GM19438 (cell line): Measurements from ENCODE around the gene EXOC4.

ENCODE experiments used
- ATAC-seq: cut with Tn5 transposase; IDR thresholded peaks from one replicate; pipeline ENCODE4 v1.9.1; 2021; ENCODE audit warnings: low read depth; ENCODE audit not compliant: unreplicated experiment

EXOC4 gene

GRCh38 chr7:133688483-133689239 is 435.8 kb downstream of the EXOC4 start:
- no peak for ATAC-seq

DNA sequence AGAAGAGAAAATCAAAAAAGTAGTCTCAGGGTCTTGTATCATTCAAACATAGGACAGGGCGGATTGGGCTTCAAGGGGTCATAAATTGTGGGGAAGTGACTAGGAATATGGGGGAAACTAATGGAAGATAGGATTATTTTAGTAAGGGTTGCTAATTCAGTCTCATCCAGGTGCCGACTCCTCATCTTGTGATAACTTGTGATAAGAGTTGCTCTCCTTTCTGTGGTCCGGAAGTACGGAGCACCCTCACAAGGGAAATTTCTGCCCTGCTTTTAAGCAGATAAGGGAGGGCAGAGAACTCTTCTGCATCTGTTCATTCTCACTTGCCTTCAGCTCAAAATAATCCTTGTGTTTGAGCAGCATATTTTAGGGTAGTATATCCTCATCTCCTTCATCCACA is 437.9 kb downstream of the EXOC4 start:
- no peak for ATAC-seq

DNA sequence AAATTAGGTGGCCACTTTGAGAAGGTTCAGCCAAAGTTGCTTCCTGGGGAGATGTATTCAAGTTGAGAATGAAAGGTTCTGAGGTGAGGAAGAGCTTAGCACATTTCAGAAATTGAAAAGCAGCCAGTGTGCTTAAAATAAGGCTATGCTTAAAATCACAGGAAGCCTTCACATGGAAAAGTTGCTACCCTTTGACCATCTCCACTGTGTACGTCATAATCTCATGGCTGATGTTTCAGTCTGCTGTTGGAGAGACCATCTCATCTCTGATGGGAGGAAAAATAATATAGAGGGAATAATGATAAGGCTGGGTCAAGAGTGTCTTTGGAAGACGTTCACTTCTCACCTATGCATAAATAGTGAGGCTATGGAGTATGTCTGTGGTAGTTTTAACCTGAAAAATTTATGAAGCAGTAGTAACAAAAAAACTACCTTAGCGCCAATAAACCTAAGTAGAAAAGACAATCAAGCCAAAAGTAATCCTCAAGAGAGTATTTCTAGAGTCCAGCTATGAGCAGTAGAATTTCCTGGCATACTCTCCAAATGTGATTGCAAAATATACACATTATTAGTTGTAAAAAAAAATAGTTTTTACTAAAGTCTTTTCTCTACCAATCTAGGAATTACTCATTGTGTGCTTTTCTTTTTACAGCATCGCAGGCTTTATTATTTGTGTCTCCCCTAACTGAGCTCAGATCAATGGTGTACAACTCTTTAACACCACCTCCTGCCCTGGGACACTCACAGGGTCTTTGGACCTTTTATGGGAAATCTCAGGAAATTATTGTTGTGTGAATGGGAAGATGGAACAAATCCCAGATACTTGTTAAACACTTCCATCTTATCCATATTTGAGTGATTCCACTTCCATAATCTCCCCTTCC is 439.1 kb downstream of the EXOC4 start:
- no peak for ATAC-seq

GRCh38 chr7:133693281-133693680 is 440.4 kb downstream of the EXOC4 start:
- ATAC-seq: no peak

DNA sequence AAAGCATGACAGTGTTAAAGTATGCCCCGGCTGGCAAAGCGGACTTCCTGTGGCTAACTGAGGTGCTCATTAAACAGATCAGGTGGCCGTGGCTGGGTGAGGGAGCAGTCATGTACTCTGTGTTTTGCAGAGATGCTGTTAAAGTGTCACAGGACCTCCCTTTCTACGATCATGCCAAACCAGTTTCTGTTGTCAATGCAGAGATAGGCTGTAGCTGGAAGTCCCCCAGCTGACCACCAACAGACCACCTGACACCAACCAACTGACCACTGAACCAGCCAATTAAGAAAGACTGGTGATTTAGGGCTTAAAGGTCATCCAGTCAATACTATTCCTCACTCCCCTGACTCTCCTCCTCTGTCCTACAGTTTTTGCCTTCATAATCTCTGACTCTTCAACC is 443.2 kb downstream of the EXOC4 start:
- ATAC-seq: no peak

GRCh38 chr7:133697585-133697984 is 444.7 kb downstream of the EXOC4 start:
- no peak for ATAC-seq

DNA sequence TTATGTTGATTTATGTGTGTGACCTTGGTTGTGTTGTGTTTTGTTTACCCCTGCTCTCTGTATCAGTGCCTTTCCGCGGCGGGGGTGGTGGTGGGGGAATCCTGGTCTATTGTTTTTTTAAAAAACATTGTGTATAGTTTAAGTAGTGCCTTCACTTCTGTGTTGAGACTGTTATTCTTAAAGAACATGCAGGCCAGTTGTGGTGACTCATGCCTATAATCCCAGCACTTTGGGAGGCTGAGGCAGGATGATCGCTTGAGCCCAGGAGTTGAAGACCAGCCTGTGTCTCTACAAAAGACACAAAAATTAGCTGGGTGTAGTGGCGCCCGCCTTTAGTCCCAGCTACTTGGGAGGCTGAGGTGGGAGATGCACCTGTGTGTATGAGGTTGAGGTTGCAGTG is 445.2 kb downstream of the EXOC4 start:
- no peak for ATAC-seq

GRCh38 chr7:133699386-133699785 is 446.5 kb downstream of the EXOC4 start:
- no peak for ATAC-seq

DNA sequence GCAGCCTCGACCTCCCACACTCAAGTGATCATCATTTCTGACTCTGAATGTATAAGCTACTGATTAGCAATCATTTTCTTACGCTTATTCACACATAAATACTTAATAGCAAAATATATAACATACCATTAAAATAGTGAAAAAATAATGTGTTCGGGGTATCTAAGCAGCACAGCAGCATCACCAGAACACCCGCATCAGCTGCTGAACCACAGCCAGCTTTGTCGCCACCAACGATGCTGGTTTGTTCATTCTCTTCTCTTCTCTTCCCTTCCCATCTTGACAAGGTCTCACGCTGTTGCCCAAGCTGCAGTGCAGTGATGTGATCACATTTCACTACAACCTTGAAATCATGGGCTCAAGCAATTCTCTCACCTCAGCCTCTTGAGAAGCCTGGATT is 449.2 kb downstream of the EXOC4 start:
- no peak for ATAC-seq

DNA sequence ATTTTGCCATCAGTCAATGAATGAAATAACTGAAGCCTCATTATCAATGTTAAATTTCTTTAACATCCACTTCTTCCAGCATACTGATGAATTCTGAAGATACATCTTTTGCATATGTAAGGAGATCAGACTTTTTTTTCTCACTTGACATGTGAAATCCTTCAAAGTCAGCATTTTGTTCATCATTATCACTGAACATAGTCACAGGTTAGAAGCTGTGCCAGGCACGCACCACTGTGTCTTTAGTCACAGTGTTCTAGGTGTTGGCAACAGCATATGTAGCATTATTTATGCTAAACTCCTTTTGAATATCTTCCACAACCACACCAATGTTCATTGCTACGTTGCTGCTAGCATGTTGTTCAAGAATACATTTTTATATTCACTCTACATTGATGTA is 450.1 kb downstream of the EXOC4 start:
- ATAC-seq: no peak

DNA sequence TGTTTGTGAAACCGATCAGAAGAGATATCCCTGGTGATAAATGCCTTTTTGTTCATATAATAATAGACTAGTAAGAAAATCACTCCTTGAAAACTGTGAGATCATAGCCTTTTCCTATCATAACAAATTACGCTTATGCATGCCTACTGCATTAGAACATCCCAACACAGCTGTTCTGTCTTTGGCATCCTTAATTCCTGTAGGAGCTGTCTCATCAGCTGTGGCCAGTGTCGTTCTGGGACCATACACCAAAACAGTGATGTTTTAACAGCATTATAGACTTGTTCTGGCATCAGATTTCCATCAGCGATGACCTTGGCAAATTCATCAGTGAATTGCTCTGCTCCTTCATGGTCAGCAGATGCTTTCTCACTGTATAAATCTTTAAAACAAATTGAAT is 450.7 kb downstream of the EXOC4 start:
- no peak for ATAC-seq

- no peak for ATAC-seq
Measured at GRCh38 chr7:133704453-133704852, 451.6 kb downstream of the EXOC4 start.

- ATAC-seq: no peak
Measured at GRCh38 chr7:133705596-133705995, 452.7 kb downstream of the EXOC4 start.

DNA sequence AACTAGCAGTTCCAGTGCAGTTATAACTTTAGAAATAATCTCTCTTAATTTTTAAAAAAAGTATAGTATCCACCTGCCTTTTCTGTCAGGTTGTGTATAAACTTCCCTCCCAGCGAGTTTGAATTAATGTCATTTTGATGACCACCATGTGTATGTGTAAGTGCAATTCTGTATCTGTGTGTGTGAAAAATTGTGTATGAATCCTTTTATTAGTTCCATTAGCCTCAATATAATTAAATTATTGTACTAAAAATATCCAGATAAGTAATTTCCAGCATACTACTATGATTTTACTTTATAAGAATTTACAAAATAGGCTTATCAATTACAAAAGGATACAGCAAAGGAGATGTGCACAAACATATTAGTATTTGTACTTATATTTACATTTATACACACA is 453.1 kb downstream of the EXOC4 start:
- ATAC-seq: no peak

GRCh38 chr7:133709036-133709880 is 456.4 kb downstream of the EXOC4 start:
- no peak for ATAC-seq

DNA sequence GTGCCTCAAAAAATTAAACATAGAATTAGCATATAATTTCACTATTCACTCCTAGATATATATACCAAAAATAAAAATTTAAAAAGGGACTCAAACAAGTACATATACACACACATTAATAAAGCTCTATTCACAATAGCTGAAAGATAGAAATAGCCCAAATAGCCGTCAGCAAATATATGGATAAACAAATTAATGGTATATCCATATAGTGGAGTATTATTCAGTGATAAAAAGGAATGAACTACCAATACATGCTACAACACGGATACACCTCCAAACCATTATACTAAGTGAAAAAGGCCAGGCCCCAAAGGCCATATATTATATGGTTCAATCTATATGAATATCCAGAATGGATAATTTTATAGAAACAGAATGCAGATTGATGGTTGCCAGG is 459.7 kb downstream of the EXOC4 start:
- ATAC-seq: no peak

GRCh38 chr7:133714654-133715053 is 461.8 kb downstream of the EXOC4 start:
- ATAC-seq: no peak

GRCh38 chr7:133718131-133718530 is 465.3 kb downstream of the EXOC4 start:
- no peak for ATAC-seq

DNA sequence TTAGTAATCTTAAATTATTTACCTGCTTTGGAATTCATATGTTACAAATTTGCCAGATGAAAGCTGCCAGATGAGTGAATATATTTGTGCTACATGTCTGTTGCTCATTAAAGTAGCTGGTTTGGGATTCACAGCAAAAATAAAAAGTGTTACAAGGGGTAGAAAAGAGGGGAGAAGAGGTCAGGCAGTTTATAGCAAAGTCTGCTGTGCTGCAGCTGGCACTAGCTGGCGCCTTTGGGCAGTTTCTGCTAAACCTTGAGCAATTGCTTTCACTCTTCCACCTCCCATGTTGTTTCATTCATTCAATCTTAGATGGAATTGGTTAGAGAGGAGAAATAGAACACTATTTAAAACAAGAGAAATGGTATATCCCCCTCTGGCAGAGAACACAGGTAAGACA is 470.2 kb downstream of the EXOC4 start:
- ATAC-seq: no peak

GRCh38 chr7:133724148-133724547 is 471.3 kb downstream of the EXOC4 start:
- no peak for ATAC-seq

GRCh38 chr7:133724694-133725093 is 471.8 kb downstream of the EXOC4 start:
- no peak for ATAC-seq
